Skeletal muscle cell (primary cell): ENCODE results near the gene MPP3.

ENCODE experiments used
- DNase-seq: peaks from one replicate; pipeline ENCODE4 v3.0.0-alpha.2; 2010; ENCODE audit warnings: low read depth
- H3K4me3 ChIP-seq: 2 replicates; pipeline ENCODE4 v1.5.1; 2011; ENCODE audit warnings: low read depth, mild to moderate bottlenecking, control low read depth, low read length, moderate library complexity

The MPP3 gene

GRCh38 chr17:43758497-43759174, 74.3 kb downstream of the MPP3 start, which contains the start of gene SOST:
SOST (minus strand) TSS chr17:43758791; CDS start chr17:43758741, 50 bp downstream.
- H3K4me3 ChIP-seq: no peak within 1 kb of the TSS
- no peak for DNase-seq

GRCh38 chr17:43758086-43758485, 74.9 kb downstream of the MPP3 start:
- DNase-seq: no peak
- H3K4me3 ChIP-seq: no peak overlapping the region

DNA sequence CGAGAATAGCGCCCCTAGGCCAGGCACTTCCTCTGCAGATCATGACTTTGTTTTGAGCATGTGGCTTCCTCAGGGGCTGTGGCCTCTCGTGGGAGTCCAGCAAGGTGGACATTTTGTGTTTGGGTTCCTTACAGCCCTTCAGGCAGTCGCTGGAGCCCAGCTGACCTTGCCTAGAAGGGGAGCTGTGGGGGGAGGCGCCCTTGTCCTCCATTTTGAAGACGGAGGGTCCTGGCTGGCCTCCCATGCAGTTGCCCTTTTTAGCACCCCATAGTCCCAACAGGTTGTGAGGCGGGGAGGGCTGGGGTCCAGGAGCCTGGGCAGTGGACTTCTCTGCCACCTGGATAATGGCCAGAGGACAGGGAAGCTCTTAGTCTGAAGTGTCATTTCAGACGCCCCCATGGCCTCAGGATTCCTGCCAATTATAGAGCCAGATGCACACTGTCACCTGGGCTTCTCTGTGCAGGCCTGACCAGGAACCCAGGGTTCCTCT, 75.7 kb downstream of the MPP3 start:
- H3K4me3 ChIP-seq: no peak overlapping the region
- no peak for DNase-seq

DNA sequence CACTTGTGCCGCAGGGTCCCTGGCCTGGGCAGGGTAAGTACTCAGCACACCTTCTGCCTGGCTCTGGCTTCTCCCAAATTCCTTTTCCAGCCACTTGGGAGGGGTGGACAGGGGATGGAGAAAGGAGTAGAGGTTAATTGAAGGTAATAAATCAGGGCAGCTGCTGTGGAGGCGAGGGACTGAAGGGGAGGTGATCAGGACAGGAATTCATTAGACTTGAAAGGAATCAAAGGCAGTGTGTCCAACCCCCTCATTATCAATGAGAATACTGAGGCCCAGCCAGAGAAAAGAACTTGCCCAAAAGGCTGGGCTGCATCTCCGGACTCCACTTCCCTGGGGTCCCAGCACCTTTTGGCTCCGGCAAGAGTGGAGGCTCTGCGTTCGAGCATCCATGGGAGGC, 76.7 kb downstream of the MPP3 start:
- no peak for DNase-seq
- no peak overlapping the region for H3K4me3 ChIP-seq

DNA sequence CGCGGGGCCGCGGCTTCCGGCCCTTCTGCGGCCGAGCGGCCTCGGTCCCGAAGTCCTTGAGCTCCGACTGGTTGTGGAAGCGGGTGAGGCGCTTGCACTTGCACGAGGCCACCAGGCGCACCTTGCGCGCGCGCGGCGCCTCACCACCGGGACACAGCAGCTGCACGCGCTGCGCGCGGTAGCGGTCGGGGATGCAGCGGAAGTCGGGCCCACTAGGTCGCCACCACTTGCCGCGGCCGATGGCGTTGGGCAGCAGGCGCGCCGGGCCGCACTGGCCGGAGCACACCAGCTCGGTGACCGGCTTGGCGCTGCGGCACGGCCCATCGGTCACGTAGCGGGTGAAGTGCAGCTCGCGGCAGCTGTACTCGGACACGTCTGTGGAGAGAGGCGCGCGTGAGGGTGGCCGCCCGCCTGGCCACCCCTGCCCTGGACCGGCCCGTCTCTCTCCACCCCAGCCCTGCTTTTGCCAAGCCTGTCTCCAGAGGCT, 77.5 kb downstream of the MPP3 start:
- DNase-seq: no peak

GRCh38 chr17:43754947-43755346, 78.0 kb downstream of the MPP3 start:
- peak overlapping the region; percentile 23 for H3K4me3 ChIP-seq
- DNase-seq: no peak

More for the DNA sequence above, 77.5 kb downstream of the MPP3 start:
- H3K4me3 ChIP-seq: peak overlapping the region; percentile 23

DNA sequence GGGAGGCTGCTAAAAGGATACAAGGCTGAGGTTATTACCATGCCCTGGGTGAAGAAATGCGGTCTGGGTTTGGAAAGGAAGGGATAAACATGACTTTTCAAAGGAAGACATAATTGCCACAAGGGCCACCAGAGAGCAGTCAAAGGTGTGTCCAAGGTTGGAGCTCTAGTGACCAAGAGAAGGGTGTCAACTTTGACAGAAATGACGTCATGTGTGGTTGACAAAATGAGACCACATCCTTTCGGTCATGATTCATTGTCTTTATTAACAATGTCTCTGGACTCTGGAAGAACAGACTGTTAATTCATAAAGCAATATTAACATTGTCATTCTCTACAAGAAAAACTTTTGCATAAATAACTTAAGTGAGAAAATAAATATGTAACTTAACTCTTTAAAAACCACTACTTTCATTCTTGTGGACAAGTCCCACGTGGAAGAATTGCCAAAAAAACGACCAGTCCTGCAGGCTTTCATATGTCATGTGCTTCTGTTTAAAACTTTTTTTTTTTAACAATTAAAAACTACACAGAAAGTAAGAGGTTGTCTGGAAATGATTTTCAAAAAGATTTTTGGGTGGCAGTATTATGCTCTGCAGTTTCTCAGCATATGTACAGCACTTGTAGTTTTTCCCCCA, 79.3 kb downstream of the MPP3 start:
- H3K4me3 ChIP-seq: no peak overlapping the region
- DNase-seq: no peak
